Measurements from ENCODE around the gene SF3A1. TPM values are rescaled to one million over a fixed set of nuclear protein-coding genes. Genes with fewer than 3 reads are reported as not detected.

SF3A1 gene
- total RNA-seq, 1 donor from 2014 or later = 89.2 TPM

- intact Hi-C loops (cut with micrococcal nuclease) = no loop called here
- Histone ChIP-seq H3K27ac (replicated peaks) (no peak overlapping the region), H3K4me1 (peaks cover 25% of the 10 kb centered on the region), H3K27me3 (ENCODE audit: low read depth) (no peaks in the 10 kb centered on the region), H3K9me3 (replicated peaks) (no peaks in the 10 kb centered on the region), H3K4me3 (no peak overlapping the region), H3K36me3 (peaks cover 20% of the 10 kb centered on the region)
- no peak for DNase-seq
- no peak for TF ChIP-seq CTCF (IDR thresholded peaks at IDR 0.05; ENCODE audit: borderline replicate concordance)
Measured at GRCh38 chr22:30284666-30285065, 72.0 kb downstream of the SF3A1 start.

- Histone ChIP-seq H3K4me3 (no peak overlapping the region), H3K4me1 (peaks cover 23% of the 10 kb centered on the region), H3K36me3 (peaks cover 20% of the 10 kb centered on the region), H3K27me3 (ENCODE audit: low read depth) (no peaks in the 10 kb centered on the region), H3K27ac (replicated peaks) (no peak overlapping the region), H3K9me3 (replicated peaks) (no peaks in the 10 kb centered on the region)
- no peak for TF ChIP-seq CTCF (IDR thresholded peaks at IDR 0.05; ENCODE audit: borderline replicate concordance)
- intact Hi-C loops (cut with micrococcal nuclease) = no loop called here
- no peak for DNase-seq
Measured at GRCh38 chr22:30284172-30284571, 72.5 kb downstream of the SF3A1 start.

GRCh38 chr22:30283342-30283741 is 73.4 kb downstream of the SF3A1 start:
- DNase-seq = no peak
- H3K4me1 ChIP-seq = peaks cover 16% of the 10 kb centered on the region
- no peak overlapping the region for H3K4me3 ChIP-seq
- no peaks in the 10 kb centered on the region for H3K9me3 ChIP-seq (replicated peaks)
- no peaks in the 10 kb centered on the region for H3K27me3 ChIP-seq (ENCODE audit: low read depth)
- intact Hi-C loops (cut with micrococcal nuclease) = no loop called here
- TF ChIP-seq CTCF (IDR thresholded peaks at IDR 0.05; ENCODE audit: borderline replicate concordance) = no peak
- no peak overlapping the region for H3K27ac ChIP-seq (replicated peaks)
- peaks cover 20% of the 10 kb centered on the region for H3K36me3 ChIP-seq

- no peak overlapping the region for H3K27ac ChIP-seq (replicated peaks)
- H3K4me3 ChIP-seq = no peak overlapping the region
- H3K4me1 ChIP-seq = peaks cover 16% of the 10 kb centered on the region
- intact Hi-C loops (cut with micrococcal nuclease) = no loop called here
- TF ChIP-seq CTCF (IDR thresholded peaks at IDR 0.05; ENCODE audit: borderline replicate concordance) = no peak
- no peak for DNase-seq
- no peaks in the 10 kb centered on the region for H3K27me3 ChIP-seq (ENCODE audit: low read depth)
- H3K9me3 ChIP-seq (replicated peaks) = no peaks in the 10 kb centered on the region
- H3K36me3 ChIP-seq = peaks cover 20% of the 10 kb centered on the region
Measured at GRCh38 chr22:30282616-30283046, 74.1 kb downstream of the SF3A1 start.

Other genes with a start within 250 kb of the SF3A1 start
- 0.16 TPM for gene LIF, start 110.1 kb downstream of the SF3A1 start, total RNA-seq
- not detected for gene OSM, start 90.0 kb downstream of the SF3A1 start, total RNA-seq
- 6.5 TPM for gene CASTOR1, start 67.4 kb downstream of the SF3A1 start, total RNA-seq
- gene TBC1D10A, start 30.0 kb downstream of the SF3A1 start, total RNA-seq = 5.8 TPM
- 0.58 TPM for gene CCDC157, start 113 bp upstream of the SF3A1 start, total RNA-seq
- gene RNF215, start 30.5 kb upstream of the SF3A1 start, total RNA-seq = 4.9 TPM
- gene SEC14L2, start 40.1 kb upstream of the SF3A1 start, total RNA-seq = 1.2 TPM
- 19.7 TPM for gene MTFP1, start 68.9 kb upstream of the SF3A1 start, total RNA-seq
- not detected for gene SEC14L3, start 115.1 kb upstream of the SF3A1 start, total RNA-seq
- gene SEC14L4, start 148.8 kb upstream of the SF3A1 start, total RNA-seq = 0.11 TPM
- gene SEC14L6, start 189.8 kb upstream of the SF3A1 start, total RNA-seq = not detected
- gene GAL3ST1, start 217.8 kb upstream of the SF3A1 start, total RNA-seq = 0.16 TPM
- 23.1 TPM for gene PES1, start 235.0 kb upstream of the SF3A1 start, total RNA-seq